SH-SY5Y (cell line): Measurements from ENCODE around the gene IFT172.

Experiments
- GATA2 ChIP-seq: IDR thresholded peaks from 2 replicates; pipeline ENCODE4 v1.6.1; 2011; ENCODE audit warnings: mild to moderate bottlenecking, low read depth, low read length
- GATA3 ChIP-seq: IDR thresholded peaks from 2 replicates; pipeline ENCODE4 v1.6.1; 2011; ENCODE audit warnings: low read depth, mild to moderate bottlenecking, low read length, moderate library complexity

GRCh38 chr2:27489118-27489497, 435 bp downstream of the IFT172 start:
- TF ChIP-seq GATA2 (no peak), GATA3 (no peak)
